ENCODE measurements around the gene ANLN. TPM values are rescaled to one million over a fixed set of nuclear protein-coding genes. Genes with fewer than 3 reads are reported as not detected.
"Not testable (repeated sequence)": the region's sequence is repeated elsewhere in the genome, so short reads cannot be mapped to it uniquely, and the experiment has no call there.

Gene ANLN
- total RNA-seq, 1 donor from 2014 or later, result 33.2 TPM

- TF ChIP-seq CTCF (IDR thresholded peaks at IDR 0.05), result no peak
- Mint-ChIP-seq H3K27me3 (ENCODE audit: low read depth) (peaks cover 7% of the 10 kb centered on the region), H3K36me3 (ENCODE audit: low read depth) (no peaks in the 10 kb centered on the region), H3K4me1 (ENCODE audit: low read depth) (peaks cover 6% of the 10 kb centered on the region), H3K27ac (ENCODE audit: unreplicated experiment) (no peak overlapping the region), H3K4me3 (ENCODE audit: unreplicated experiment) (no peak overlapping the region), H3K9me3 (ENCODE audit: low read depth) (no peaks in the 10 kb centered on the region)
- no peak for DNase-seq (ENCODE audit: low spot score)
These were observed 100.8 kb downstream of the ANLN start for GRCh38 chr7:36490419-36490830.

GRCh38 chr7:36491317-36491716 is 101.7 kb downstream of the ANLN start:
- H3K36me3 Mint-ChIP-seq (ENCODE audit: low read depth), result no peaks in the 10 kb centered on the region
- peaks cover 6% of the 10 kb centered on the region for H3K4me1 Mint-ChIP-seq (ENCODE audit: low read depth)
- TF ChIP-seq CTCF (IDR thresholded peaks at IDR 0.05), result no peak
- no peak overlapping the region for H3K27ac Mint-ChIP-seq (ENCODE audit: unreplicated experiment)
- no peak overlapping the region for H3K4me3 Mint-ChIP-seq (ENCODE audit: unreplicated experiment)
- no peak for DNase-seq (ENCODE audit: low spot score)
- peaks cover 6% of the 10 kb centered on the region for H3K27me3 Mint-ChIP-seq (ENCODE audit: low read depth)
- H3K9me3 Mint-ChIP-seq (ENCODE audit: low read depth), result no peaks in the 10 kb centered on the region

- Mint-ChIP-seq H3K4me3 (ENCODE audit: unreplicated experiment) (no peak overlapping the region), H3K36me3 (ENCODE audit: low read depth) (no peaks in the 10 kb centered on the region), H3K9me3 (ENCODE audit: low read depth) (no peaks in the 10 kb centered on the region), H3K27ac (ENCODE audit: unreplicated experiment) (no peak overlapping the region), H3K4me1 (ENCODE audit: low read depth) (no peaks in the 10 kb centered on the region), H3K27me3 (ENCODE audit: low read depth) (peaks cover 6% of the 10 kb centered on the region)
- no peak for DNase-seq (ENCODE audit: low spot score)
- TF ChIP-seq CTCF (IDR thresholded peaks at IDR 0.05), result no peak
These were observed 106.9 kb downstream of the ANLN start for GRCh38 chr7:36496576-36496975.

GRCh38 chr7:36497176-36497575 is 107.5 kb downstream of the ANLN start:
- not testable (repeated sequence) for H3K4me3 Mint-ChIP-seq (ENCODE audit: unreplicated experiment); H3K36me3 Mint-ChIP-seq (ENCODE audit: low read depth); H3K9me3 Mint-ChIP-seq (ENCODE audit: low read depth); H3K27ac Mint-ChIP-seq (ENCODE audit: unreplicated experiment); H3K27me3 Mint-ChIP-seq (ENCODE audit: low read depth); DNase-seq (ENCODE audit: low spot score); H3K4me1 Mint-ChIP-seq (ENCODE audit: low read depth)

GRCh38 chr7:36497775-36498174 is 108.1 kb downstream of the ANLN start:
- H3K9me3 Mint-ChIP-seq (ENCODE audit: low read depth), result no peaks in the 10 kb centered on the region
- H3K27ac Mint-ChIP-seq (ENCODE audit: unreplicated experiment), result no peak overlapping the region
- no peak overlapping the region for H3K4me3 Mint-ChIP-seq (ENCODE audit: unreplicated experiment)
- H3K4me1 Mint-ChIP-seq (ENCODE audit: low read depth), result no peaks in the 10 kb centered on the region
- no peak for DNase-seq (ENCODE audit: low spot score)
- H3K27me3 Mint-ChIP-seq (ENCODE audit: low read depth), result peaks cover 2% of the 10 kb centered on the region
- H3K36me3 Mint-ChIP-seq (ENCODE audit: low read depth), result no peaks in the 10 kb centered on the region
- no peak for TF ChIP-seq CTCF (IDR thresholded peaks at IDR 0.05)

Other genes with a start within 250 kb of the ANLN start
- 3.0 to 5.8 TPM (median 4.8 TPM) in 3 replicates for gene EEPD1, start 236.6 kb upstream of the ANLN start, total RNA-seq

Measured in chondrocyte (in vitro differentiated cells).